Thoracic aorta (tissue), 2 donors: ENCODE measurements around the gene KLF15. TPM values are rescaled to one million over a fixed set of nuclear protein-coding genes. Genes with fewer than 3 reads are reported as not detected.
A peak's percentile ranks its signal among the peaks of the same experiment; 100 is the strongest.

Source experiments
- ATAC-seq: fragments of 150-250 bp; one replicate; pipeline ENCODE4 v1.8.0; 2017; ENCODE audit warnings: low read depth; ENCODE audit not compliant: insufficient number of reproducible peaks, low FRiP score
- DNase-seq: peaks from one replicate; pipeline ENCODE4 v3.0.0-alpha.2; 2020; ENCODE audit warnings: low spot score
- H3K27ac ChIP-seq, 2 donors: fragments of 200-600 bp; sonication (generic); 1 replicate in 1 of 2; 2 replicates in 1 of 2; pipeline ENCODE4 v1.5.1; 2016; ENCODE audit warnings: mild to moderate bottlenecking in 2 of 2, moderate library complexity in 2 of 2
- H3K27me3 ChIP-seq: fragments of 200-600 bp; sonication (generic); replicated peaks from 2 replicates; pipeline ENCODE4 v1.6.0; 2016; ENCODE audit warnings: mild to moderate bottlenecking; ENCODE audit not compliant: insufficient read depth
- H3K36me3 ChIP-seq: fragments of 200-600 bp; sonication (generic); one replicate; pipeline ENCODE4 v1.5.1; 2016
- H3K4me1 ChIP-seq, 2 donors: fragments of 200-600 bp; sonication (generic); 1 replicate in 1 of 2; 2 replicates in 1 of 2; pipeline versions ENCODE4 v1.5.1 to v1.6.0; 2016; ENCODE audit warnings: low read depth in 2 of 2, mild to moderate bottlenecking in 1 of 2; ENCODE audit not compliant: control insufficient read depth in 1 of 2
- H3K4me3 ChIP-seq: fragments of 200-600 bp; sonication (generic); 2 replicates; pipeline ENCODE4 v1.5.1; 2016; ENCODE audit warnings: mild to moderate bottlenecking
- H3K9me3 ChIP-seq: fragments of 200-600 bp; sonication (generic); 2 replicates; pipeline ENCODE4 v1.5.1; 2016
- total RNA-seq, 2 donors: library from RNA; depleted of rRNA; stranded (reverse); fragments of >200 nt; gene quantifications; one replicate each; pipeline versions ENCODE4 v1.1.0 to v1.2.3, GENCODE V29; 2016
- TF ChIP-seq, protein P1 (sequence below): fragments of 200-600 bp; sonication (generic); IDR thresholded peaks from one replicate; pipeline ENCODE4 v1.5.1; 2019; ENCODE audit warnings: antibody characterized with exemption

Gene KLF15
- total RNA-seq, 2 donors from 2014 or later, result 55.7 to 90.2 TPM

GRCh38 chr3:126396536-126396935 lies 39.3 kb upstream of the KLF15 start:
- no peaks in the 10 kb centered on the region for H3K36me3 ChIP-seq
- TF ChIP-seq, protein P1, sequence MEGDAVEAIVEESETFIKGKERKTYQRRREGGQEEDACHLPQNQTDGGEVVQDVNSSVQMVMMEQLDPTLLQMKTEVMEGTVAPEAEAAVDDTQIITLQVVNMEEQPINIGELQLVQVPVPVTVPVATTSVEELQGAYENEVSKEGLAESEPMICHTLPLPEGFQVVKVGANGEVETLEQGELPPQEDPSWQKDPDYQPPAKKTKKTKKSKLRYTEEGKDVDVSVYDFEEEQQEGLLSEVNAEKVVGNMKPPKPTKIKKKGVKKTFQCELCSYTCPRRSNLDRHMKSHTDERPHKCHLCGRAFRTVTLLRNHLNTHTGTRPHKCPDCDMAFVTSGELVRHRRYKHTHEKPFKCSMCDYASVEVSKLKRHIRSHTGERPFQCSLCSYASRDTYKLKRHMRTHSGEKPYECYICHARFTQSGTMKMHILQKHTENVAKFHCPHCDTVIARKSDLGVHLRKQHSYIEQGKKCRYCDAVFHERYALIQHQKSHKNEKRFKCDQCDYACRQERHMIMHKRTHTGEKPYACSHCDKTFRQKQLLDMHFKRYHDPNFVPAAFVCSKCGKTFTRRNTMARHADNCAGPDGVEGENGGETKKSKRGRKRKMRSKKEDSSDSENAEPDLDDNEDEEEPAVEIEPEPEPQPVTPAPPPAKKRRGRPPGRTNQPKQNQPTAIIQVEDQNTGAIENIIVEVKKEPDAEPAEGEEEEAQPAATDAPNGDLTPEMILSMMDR, result no peak
- H3K9me3 ChIP-seq, result no peaks in the 10 kb centered on the region
- DNase-seq (no peak), ATAC-seq (no peak)
- H3K27ac ChIP-seq, result no peak overlapping the region
- H3K27me3 ChIP-seq, result no peaks in the 10 kb centered on the region
- H3K4me3 ChIP-seq, result no peak overlapping the region
- H3K4me1 ChIP-seq, result peaks cover 0 to 11% of the 10 kb centered on the region in 2 donors

DNA sequence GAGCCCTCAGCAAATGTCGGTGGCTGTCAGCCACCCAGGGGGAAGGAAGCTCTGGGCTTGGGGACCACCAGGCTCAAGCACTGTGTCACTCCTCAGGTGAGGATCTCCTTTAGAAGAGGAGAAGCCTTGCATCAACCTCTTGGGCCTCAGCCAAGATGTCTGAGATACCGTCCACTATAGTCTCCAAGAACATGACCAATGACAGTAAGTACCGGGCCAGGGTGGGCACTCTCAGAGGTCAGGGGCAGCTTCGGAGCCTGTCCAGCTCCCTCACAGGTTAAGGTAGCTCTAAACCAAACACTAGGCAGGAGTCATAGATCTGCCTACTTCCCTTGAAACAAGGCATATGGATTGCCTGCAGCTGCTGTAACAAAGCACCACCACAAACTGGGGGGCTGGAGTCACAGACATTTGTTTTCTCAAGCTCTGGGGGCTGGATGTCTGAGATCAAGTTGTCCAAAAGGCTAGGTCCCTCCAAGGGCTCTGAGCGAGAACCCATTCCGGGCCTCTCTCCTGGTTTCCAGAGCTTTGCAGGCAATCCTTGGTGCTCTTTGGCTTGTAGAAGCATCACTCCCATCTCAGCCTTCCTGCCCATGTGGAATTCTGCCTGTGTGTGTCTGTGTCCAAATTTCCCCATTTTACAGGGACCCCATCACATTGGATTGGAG lies 38.8 kb upstream of the KLF15 start:
- Histone ChIP-seq H3K36me3 (no peaks in the 10 kb centered on the region), H3K9me3 (no peaks in the 10 kb centered on the region), H3K27ac (no peak overlapping the region), H3K4me3 (no peak overlapping the region), H3K27me3 (no peaks in the 10 kb centered on the region), H3K4me1 (peaks cover 0 to 11% of the 10 kb centered on the region in 2 donors)
- DNase-seq, result no peak
- ATAC-seq, result no peak
- TF ChIP-seq, protein P1, result no peak

DNA sequence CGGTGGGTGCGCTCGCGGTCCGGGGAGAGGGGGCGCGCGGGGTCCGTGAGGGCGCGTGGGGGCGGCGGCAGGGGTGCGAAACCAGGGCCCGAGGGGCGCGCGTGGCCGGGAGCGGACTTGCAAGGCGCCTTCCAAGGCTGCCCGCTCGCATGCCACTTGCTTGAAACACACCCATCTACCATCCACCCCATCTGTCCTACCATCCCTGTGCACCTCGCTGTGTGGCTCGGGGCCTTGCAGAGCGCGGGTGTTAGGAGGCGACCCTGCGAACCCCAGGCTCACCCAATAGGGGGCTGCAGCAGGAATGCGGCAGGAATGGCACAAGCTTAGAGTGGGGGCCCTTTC lies 37.7 kb upstream of the KLF15 start:
- no peaks in the 10 kb centered on the region for H3K27me3 ChIP-seq
- peak overlapping the region; percentile 69 for H3K4me3 ChIP-seq
- H3K4me1 ChIP-seq, result peaks cover 0 to 11% of the 10 kb centered on the region in 2 donors
- H3K27ac ChIP-seq, result no peak overlapping the region
- ATAC-seq (no peak), DNase-seq (no peak)
- H3K36me3 ChIP-seq, result no peaks in the 10 kb centered on the region
- TF ChIP-seq, protein P1, result no peak
- H3K9me3 ChIP-seq, result no peaks in the 10 kb centered on the region

DNA sequence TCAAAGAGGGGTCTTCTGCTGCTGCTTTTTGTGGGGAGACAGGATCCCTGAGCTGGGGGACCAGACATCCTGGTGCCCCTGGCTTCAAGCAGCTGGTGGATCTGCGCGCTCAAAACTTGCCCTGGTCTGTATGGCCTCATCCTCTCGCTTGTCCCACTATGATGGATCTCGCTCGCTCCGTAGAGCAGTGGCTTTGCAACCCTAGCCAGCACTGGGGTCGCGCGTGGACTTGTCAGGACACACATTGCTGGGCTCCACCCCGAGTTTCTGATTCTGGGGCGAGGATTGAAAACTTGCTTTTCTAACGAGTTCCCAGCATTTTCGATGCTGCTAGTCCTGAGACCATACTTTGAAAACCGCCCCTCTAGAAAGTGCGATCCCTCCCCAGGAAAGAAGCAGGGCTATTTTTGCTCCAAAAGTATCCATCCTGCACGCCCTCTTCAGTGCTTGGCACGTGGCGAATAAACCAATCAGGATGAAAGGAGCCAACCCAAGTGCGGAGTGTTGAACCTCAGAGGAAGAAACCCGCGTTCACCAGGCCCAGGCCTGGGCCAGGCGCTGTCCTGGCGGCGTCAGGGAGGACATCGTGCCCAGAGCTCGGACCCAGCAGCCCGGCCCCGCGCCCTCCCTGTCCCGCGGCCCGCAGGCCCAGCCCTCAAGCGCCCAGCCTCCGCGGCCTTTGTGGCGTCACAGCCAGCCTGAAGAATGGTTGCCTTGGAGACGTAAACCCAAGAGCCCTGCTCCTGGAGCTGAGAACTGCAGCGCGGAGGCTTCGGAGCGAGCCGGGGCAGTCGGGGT lies 37.2 kb upstream of the KLF15 start, which contains the start of gene CFAP100:
TSS of gene CFAP100 (plus strand) at position 731 of the 798 bp plus-strand sequence. CDS start 1,092 bp downstream, outside the sequence.
- Histone ChIP-seq H3K4me3 (peak within 1 kb of the TSS; percentile 69), H3K27ac (no peak within 1 kb of the TSS)

DNA sequence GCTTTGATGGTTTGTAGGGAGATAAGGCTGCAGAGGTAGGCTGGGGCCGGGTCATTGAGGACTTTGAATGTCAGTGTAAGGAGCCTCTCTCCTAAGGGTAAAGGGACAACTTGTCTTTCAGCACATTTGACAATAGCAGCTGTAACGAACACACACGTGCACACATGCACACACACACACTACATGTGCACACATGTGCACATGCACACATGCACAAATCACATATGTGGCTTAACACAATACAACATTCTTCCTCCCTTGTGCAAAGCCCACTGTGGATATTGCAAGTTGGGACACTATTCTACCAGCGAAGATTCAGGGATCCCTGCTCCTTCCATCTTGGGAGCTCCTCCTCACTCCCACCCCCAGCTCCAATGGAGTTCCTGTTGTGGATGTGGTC lies 36.4 kb upstream of the KLF15 start:
- TF ChIP-seq, protein P1, result no peak
- ATAC-seq, result no peak
- Histone ChIP-seq H3K27ac (no peak overlapping the region), H3K4me1 (peaks cover 0 to 17% of the 10 kb centered on the region in 2 donors), H3K9me3 (no peaks in the 10 kb centered on the region), H3K27me3 (no peaks in the 10 kb centered on the region), H3K36me3 (no peaks in the 10 kb centered on the region), H3K4me3 (no peak overlapping the region)
- no peak for DNase-seq

More for the DNA sequence above, 37.2 kb upstream of the KLF15 start, which contains the start of gene CFAP100:
- Histone ChIP-seq H3K36me3 (no peaks in the 10 kb centered on the region), H3K4me1 (peaks cover 0 to 11% of the 10 kb centered on the region in 2 donors), H3K27me3 (no peaks in the 10 kb centered on the region), H3K9me3 (no peaks in the 10 kb centered on the region)
- ATAC-seq, result no peak
- DNase-seq, result no peak
- TF ChIP-seq, protein P1, result no peak
